Measurements from ENCODE around the gene LIPC. TPM values are rescaled to one million over a fixed set of nuclear protein-coding genes. Genes with fewer than 3 reads are reported as not detected.

The LIPC gene
- total RNA-seq, 1 experiment from 2014 or later, result not detected

DNA sequence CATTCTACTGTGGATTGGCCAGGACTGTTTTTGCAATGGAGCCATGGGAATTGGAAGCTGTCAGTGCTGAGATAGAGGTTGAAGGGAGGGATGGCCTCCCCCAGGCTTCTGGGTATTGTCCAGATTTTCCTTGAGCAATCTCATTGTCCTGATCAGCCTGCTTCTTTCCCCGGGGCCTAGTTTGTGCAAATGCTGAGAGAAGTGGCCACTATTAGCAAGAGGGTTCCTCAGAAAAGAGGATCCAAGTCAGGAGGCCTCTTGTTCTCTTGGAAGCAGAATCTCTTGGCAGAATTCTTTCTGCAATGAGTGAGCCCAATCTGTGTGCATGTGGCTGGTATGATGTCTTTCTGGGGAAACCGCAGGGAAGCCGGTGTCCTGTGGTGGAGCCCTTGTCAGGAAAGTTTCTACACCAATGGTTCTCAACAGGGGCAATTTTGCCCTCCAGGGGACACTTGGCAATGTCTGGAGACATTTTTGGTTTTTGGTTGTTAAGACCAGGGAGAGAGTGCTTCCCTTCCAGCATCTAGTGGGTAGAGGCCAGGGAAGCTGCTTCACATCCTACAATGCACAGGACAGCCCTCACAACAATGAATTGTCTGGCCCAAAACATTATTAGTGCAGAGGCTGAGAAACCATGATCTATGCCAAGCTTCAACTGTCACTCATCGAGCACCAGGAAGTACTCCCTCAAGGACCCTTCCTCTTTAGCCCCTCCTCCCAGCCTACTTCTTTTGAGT is 2.0 kb downstream of the LIPC start:
- BruUV-seq (replicated peaks), result no TSS peak
- no peaks in the 10 kb centered on the region for H3K36me3 ChIP-seq (ENCODE audit: insufficient read depth, low read length, poor library complexity, severe bottlenecking)
- H3K27ac ChIP-seq (ENCODE audit: low read depth, low read length, poor library complexity, severe bottlenecking), result no peak overlapping the region
- H3K4me1 ChIP-seq (ENCODE audit: insufficient read depth, low read length, poor library complexity, severe bottlenecking), result peaks cover 21% of the 10 kb centered on the region
- ChIA-PET POLR2A (ENCODE audit: low non-redundant PET) (interaction anchor here (0.6 kb wide), 1 partner anchor 83 kb away, joined by 3 read pairs; no protein-coding TSS in a partner anchor), CTCF (no interaction called here)
- H3K9me3 ChIP-seq (ENCODE audit: low read depth, low read length, poor library complexity, severe bottlenecking), result no peaks in the 10 kb centered on the region
- intact Hi-C loops (cut with micrococcal nuclease; ENCODE audit: unreplicated experiment), result loop anchor here (5.0 kb wide), 1 partner anchor 314 kb away; the partner anchor contains the start of gene ADAM10
- no peaks in the 10 kb centered on the region for H3K27me3 ChIP-seq (replicated peaks; ENCODE audit: insufficient read depth, low read depth, low read length, poor library complexity)
- DNase-seq (ENCODE audit: low spot score), result peak; percentile 86
- no peak overlapping the region for H3K4me3 ChIP-seq (ENCODE audit: low read depth, low read length, poor library complexity, severe bottlenecking)
- no peak for TF ChIP-seq EZH2 (IDR thresholded peaks at IDR 0.05; ENCODE audit: borderline replicate concordance, low read depth, low read length, poor library complexity, severe bottlenecking)
- TF ChIP-seq, protein P1, sequence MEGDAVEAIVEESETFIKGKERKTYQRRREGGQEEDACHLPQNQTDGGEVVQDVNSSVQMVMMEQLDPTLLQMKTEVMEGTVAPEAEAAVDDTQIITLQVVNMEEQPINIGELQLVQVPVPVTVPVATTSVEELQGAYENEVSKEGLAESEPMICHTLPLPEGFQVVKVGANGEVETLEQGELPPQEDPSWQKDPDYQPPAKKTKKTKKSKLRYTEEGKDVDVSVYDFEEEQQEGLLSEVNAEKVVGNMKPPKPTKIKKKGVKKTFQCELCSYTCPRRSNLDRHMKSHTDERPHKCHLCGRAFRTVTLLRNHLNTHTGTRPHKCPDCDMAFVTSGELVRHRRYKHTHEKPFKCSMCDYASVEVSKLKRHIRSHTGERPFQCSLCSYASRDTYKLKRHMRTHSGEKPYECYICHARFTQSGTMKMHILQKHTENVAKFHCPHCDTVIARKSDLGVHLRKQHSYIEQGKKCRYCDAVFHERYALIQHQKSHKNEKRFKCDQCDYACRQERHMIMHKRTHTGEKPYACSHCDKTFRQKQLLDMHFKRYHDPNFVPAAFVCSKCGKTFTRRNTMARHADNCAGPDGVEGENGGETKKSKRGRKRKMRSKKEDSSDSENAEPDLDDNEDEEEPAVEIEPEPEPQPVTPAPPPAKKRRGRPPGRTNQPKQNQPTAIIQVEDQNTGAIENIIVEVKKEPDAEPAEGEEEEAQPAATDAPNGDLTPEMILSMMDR (conservative IDR thresholded peaks at IDR 0.05; ENCODE audit: low read depth, low read length), result no peak

DNA sequence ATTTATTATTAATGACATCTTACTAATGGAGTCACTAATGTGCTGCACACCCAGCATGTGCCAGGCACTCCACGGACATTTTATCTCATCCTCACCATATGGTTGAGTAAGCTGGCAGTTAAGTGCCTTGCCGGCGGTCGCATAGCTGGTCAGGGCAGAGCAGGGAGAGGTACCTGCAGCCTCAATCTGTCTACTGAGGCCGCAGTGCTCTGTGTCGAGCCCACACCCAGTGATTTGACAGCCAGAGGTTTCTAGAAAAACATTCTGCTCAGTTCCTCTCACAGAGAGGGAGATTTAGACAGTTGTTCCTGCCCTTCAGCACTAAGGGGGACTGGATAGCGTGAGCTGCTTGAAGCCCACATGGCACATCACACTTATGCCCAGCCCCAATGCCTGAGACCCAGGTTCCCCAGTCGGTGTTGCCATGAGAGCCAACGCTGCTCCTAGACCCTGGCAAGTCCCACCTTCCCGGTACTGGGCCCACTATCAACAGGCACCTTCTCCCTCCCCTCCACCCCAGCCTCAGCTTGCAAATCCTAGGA is 2.6 kb downstream of the LIPC start:
- CTCF ChIA-PET, result no interaction called here
- POLR2A ChIA-PET (ENCODE audit: low non-redundant PET), result interaction anchor here (0.6 kb wide), 1 partner anchor 83 kb away, joined by 3 read pairs; no protein-coding TSS in a partner anchor

DNA sequence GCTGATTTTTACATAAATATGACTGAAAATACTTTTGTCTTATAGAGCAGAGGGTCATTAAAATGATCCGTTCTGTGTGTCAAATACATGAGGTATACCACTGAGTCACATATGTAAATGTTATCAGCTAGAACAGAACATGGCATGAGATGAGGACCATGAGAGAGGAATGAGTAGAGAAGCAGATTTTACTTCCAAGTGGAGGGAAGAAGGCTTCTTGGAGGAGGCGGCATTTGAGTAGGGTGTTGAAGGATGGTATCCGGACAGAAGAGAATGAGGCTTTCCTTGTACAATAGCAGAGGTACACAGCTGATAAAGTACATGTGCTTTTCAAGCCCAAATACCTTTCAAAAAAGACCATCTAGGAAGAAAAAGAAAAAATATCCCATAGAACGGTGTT is 4.8 kb downstream of the LIPC start:
- H3K36me3 ChIP-seq (ENCODE audit: insufficient read depth, low read length, poor library complexity, severe bottlenecking), result no peaks in the 10 kb centered on the region
- H3K4me1 ChIP-seq (ENCODE audit: insufficient read depth, low read length, poor library complexity, severe bottlenecking), result peaks cover 21% of the 10 kb centered on the region
- BruUV-seq (replicated peaks), result no TSS peak
- no peak for DNase-seq (ENCODE audit: low spot score)
- TF ChIP-seq EZH2 (IDR thresholded peaks at IDR 0.05; ENCODE audit: borderline replicate concordance, low read depth, low read length, poor library complexity, severe bottlenecking), result no peak
- TF ChIP-seq, protein P1 (conservative IDR thresholded peaks at IDR 0.05; ENCODE audit: low read depth, low read length), result no peak
- no peaks in the 10 kb centered on the region for H3K27me3 ChIP-seq (replicated peaks; ENCODE audit: insufficient read depth, low read depth, low read length, poor library complexity)
- H3K4me3 ChIP-seq (ENCODE audit: low read depth, low read length, poor library complexity, severe bottlenecking), result no peak overlapping the region
- H3K27ac ChIP-seq (ENCODE audit: low read depth, low read length, poor library complexity, severe bottlenecking), result no peak overlapping the region
- no peaks in the 10 kb centered on the region for H3K9me3 ChIP-seq (ENCODE audit: low read depth, low read length, poor library complexity, severe bottlenecking)
- intact Hi-C loops (cut with micrococcal nuclease; ENCODE audit: unreplicated experiment), result loop anchor here (5.0 kb wide), 1 partner anchor 246 kb away; no protein-coding TSS in a partner anchor
- ChIA-PET CTCF (no interaction called here), POLR2A (ENCODE audit: low non-redundant PET) (no interaction called here)

More for the DNA sequence above, 2.6 kb downstream of the LIPC start:
- Histone ChIP-seq H3K4me3 (ENCODE audit: low read depth, low read length, poor library complexity, severe bottlenecking) (no peak overlapping the region), H3K27ac (ENCODE audit: low read depth, low read length, poor library complexity, severe bottlenecking) (no peak overlapping the region), H3K4me1 (ENCODE audit: insufficient read depth, low read length, poor library complexity, severe bottlenecking) (peaks cover 21% of the 10 kb centered on the region), H3K9me3 (ENCODE audit: low read depth, low read length, poor library complexity, severe bottlenecking) (no peaks in the 10 kb centered on the region), H3K27me3 (replicated peaks; ENCODE audit: insufficient read depth, low read depth, low read length, poor library complexity) (no peaks in the 10 kb centered on the region), H3K36me3 (ENCODE audit: insufficient read depth, low read length, poor library complexity, severe bottlenecking) (no peaks in the 10 kb centered on the region)
- TF ChIP-seq EZH2 (IDR thresholded peaks at IDR 0.05; ENCODE audit: borderline replicate concordance, low read depth, low read length, poor library complexity, severe bottlenecking), result no peak
- TF ChIP-seq, protein P1 (conservative IDR thresholded peaks at IDR 0.05; ENCODE audit: low read depth, low read length), result no peak
- DNase-seq (ENCODE audit: low spot score), result peak; percentile 12
- intact Hi-C loops (cut with micrococcal nuclease; ENCODE audit: unreplicated experiment), result loop anchor here (5.0 kb wide), 1 partner anchor 313 kb away; the partner anchor contains the start of gene ADAM10
- no TSS peak for BruUV-seq (replicated peaks)

Data from A673 (cell line).